GM18507 (cell line): ENCODE measurements around the gene VPS13D.
"Not testable (repeated sequence)": the region's sequence is repeated elsewhere in the genome, so short reads cannot be mapped to it uniquely, and the experiment has no call there.

ENCODE experiments used
- DNase-seq: peaks from one replicate; pipeline ENCODE4 v3.0.0; 2011; ENCODE audit warnings: low read depth; ENCODE audit not compliant: insufficient read length; ENCODE audit errors: extremely low spot score
- FAIRE-seq: peaks from 2 replicates; lab custom pipeline; 2011; peaks lifted over from hg19 to GRCh38; lab: Jason Lieb, UNC

VPS13D gene

DNA sequence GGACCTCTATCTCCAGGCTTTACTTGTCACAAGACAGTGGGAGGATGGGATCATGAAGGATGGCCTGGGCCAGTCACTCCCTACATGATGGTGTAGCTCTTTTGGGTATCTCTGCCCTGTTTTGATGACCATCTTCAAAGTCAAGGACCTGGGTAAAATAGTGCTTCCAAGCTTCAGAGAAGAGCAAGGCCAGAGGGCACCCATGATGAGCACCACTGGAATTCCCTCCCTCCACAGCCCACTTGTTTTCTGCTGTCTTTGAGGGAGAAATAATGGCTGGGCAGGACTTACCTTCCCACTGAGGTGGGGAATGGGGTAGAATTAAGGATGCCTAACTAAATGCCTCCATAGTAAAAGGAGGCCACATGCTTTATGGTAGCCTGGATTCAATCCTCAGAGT lies 222.4 kb downstream of the VPS13D start:
- DNase-seq (no peak), FAIRE-seq (no peak)

DNA sequence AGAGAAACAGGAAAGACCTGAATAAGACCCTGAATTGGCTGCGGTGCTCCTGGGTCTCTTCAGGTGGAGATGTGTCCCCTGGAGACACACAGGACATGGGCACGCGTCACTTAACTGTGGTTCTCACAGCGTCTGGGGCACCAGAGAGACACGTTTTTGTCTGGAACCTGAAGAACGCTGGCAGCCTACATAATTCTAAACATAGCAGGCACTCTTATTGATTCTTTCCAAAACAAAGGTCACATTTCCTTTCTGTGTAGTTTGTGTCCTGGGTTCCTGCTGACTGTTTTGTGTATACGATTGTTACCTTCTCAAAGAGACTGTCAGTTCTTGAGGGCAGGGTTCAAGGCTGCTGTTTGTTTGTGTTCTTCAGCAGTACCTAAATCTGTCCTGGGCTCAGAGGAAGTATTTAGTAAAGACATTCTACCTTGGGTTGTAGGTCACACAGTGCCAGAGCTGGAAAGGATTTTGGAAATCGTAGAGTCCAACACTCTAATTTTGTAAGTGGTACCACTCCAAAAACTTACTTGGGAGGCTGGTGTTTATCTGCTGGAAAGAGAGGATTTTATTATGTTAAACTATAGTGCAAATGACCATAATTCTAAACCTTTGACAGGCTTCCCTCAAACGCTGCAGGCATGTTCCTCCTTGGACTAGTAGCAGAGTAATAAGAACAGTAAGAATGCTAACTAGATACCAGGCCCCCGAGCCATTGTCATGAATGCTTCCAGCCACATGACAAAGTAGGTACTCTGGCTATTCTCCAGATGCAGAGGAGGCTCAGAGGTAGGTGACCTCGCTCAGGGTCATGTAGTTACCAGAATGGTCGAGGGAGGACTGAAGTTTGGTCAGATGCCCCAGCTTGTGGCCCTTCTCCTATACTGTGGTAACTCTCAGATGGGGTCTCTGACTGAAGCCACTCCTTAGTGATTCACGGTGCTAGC lies 223.8 kb downstream of the VPS13D start:
- FAIRE-seq (no peak), DNase-seq (no peak)

DNA sequence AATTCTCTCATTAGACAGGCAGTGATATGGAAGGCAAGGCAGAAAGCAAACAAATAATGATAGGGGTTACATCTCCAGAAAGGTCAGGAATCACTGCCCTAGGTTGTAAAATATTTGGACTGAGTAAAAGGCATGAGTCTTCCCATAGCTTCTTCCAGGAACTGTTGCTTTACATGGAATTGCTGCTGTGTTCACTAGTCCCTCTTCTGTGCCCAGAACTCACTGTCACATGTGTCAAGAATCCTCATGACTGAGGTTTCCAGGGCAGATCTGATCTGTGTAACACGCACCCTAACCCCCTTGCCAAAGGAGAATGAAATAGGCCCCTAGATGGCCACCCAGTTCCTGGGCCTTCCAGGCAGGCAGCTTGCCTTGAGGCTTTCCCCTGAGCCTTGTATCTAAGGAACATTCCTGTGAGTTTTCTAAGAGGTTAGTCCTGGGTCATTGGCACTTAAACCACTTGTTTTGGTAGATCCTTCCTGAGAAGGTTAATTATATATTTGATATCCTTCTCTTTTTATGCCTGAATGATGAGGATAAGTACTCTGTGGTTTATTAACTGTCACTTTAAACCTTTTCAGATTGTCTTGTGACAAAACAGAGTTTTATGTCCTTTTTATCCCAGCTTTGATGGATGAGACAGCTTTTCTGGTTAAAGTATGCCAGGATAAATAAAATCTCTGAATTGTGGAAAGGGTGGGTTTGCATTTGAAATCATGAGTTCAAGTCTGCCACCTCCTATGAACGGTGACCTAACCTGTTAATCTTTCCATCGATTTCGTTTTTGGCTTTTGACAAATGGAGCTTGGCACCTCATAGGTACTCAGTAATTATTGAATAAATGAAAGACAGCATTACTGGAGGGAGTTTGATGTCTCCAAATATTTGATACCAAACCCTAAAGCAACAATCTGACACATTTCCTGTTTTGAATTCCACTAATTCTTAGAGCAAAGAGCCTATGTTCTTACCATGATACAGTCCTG lies 224.9 kb downstream of the VPS13D start:
- DNase-seq (no peak), FAIRE-seq (no peak)

DNA sequence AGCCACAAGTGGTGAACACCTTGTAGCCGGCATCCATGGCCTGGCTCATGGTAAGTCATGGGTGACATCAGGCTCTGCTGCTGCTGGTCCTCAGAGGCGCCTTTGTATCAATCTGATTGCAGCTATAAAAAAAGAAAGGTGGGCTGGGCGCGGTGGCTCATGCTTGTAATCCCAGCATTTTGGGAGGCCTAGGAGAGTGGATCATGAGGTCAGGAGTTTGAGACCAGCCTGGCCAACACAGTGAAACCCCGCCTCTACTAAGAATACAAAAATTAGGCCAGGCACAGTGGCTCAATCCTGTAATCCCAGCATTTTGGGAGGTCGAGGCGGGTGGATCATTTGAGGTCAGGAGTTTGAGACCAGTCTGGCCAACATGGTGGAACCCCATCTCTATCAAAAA lies 226.3 kb downstream of the VPS13D start:
- not testable (repeated sequence) for FAIRE-seq

DNA sequence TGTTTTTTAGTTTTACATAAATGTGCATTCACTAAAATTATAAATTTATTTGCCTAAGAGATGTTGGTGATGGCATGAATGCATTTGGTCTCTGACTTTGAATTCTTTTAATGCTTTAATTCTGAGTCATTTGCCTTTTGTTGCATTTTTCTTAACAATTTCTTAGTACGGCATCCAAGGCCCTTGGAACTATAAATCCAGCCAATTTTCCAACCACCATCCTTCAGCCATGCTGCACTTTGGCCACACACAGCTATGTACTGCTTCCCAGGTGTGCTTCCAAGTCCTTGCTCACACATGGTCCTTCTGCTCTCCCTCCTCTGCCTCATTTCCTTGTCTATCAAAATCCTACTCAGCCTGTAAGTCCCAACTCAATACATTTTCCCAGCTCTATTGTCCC lies 227.1 kb downstream of the VPS13D start:
- FAIRE-seq (no peak), DNase-seq (no peak)

More for the DNA sequence above, 226.3 kb downstream of the VPS13D start:
- not testable (repeated sequence) for DNase-seq

DNA sequence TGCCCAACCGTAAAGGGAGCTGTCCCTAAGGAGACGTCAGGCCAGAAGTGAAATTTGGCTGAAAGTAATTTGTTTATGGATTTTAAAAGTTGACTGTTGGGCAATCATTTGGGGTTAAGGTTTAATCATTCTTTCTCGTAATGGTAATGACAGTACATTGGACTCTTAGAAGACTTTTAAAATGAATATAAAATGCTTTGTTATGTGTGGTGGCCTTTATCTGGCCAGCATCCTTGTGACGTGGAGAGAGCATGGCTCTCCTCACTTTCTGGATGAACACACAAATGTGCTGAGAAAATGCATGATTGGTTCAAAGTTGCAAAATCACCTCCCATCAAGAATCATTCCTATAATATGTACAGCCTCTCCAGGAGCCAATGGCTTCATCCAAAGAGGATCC lies 227.9 kb downstream of the VPS13D start:
- no peak for FAIRE-seq
- no peak for DNase-seq

DNA sequence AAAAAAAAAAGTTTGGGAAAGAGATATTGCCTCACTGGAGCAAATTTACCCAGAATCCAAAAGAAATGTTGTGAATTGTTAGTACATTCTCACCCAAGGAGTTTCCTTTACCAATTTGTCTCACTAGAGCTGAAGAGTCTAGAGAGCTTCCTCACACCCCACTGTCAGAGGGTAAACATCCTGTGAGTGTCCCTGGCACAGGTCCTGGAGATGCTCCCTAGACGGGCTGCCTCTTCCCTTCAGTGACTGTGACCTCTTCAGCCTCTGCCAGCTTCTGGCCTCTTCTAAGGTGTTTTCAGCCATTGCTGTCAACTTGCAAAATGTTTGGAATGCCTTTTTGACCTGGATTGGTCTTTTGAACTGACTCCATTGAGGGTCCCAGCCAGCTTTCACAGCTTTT lies 228.7 kb downstream of the VPS13D start:
- no peak for FAIRE-seq
- no peak for DNase-seq

DNA sequence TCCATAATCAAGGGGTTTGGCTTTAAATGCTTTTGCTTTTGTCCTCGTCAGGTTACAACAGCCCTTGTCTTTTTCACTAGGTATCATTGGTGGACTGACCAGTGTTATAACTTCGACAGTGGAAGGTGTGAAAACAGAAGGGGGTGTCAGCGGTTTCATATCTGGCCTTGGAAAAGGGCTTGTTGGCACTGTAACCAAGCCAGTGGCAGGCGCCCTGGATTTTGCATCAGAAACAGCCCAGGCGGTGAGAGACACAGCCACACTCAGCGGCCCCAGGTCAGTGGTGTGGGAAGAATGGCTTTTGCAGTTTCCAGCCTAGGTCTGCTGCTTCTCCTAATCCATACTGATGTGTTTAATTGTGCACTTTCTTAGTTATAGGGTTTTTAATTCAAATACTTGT lies 230.3 kb downstream of the VPS13D start:
- no peak for DNase-seq
- FAIRE-seq, result no peak

DNA sequence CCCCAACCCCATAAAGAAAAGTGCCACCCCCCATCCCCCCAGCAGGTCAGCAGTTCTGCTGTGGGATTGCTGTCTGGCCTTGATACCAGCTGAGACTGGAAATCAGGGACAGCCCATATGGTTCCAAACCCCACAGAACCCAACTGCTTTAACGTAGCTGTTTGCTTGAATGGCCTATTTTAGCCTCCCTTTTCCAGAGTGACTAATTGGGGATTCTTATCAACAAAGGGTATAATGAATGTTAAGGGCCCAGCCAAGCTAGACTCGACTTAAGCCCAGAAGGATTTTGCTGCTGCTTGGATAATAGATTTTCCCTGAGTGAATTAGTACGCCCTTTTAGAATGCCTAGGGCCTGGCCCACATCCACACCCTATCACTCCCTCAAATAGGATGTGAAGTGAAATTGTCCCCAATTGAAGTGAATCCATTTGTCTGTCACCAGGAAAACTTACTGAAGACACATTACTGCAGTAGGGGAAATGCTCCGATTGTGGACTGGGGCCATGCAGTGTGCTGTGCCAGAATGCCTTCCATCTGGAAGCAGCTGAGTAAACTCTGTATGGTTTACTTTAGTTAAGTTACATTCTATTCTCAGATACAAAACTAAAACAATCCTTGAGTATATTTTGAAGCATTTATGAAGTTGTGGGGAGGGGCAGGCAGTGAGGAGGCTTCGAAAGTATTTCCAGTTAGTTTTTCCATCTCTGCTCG lies 231.2 kb downstream of the VPS13D start:
- FAIRE-seq (no peak), DNase-seq (no peak)

DNA sequence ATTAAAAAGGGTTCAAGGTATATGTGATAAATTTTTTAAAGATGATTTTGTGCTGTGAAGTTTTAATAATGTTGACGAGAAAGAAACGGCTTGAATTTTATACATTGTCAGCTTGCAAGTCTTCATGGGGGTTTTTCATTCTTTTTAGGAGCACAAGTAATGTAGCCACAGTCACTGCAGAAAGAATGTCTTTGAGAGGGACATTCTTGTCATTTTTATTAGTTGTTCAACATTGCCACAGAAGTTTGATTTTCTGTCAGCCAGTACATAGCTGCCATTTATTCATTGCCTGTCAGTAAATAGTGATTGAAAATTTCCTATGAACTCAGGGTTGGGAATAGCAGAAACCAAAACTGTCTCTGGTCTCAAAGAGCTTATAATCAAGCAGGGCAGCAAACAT lies 231.9 kb downstream of the VPS13D start:
- no peak for DNase-seq
- FAIRE-seq, result no peak

DNA sequence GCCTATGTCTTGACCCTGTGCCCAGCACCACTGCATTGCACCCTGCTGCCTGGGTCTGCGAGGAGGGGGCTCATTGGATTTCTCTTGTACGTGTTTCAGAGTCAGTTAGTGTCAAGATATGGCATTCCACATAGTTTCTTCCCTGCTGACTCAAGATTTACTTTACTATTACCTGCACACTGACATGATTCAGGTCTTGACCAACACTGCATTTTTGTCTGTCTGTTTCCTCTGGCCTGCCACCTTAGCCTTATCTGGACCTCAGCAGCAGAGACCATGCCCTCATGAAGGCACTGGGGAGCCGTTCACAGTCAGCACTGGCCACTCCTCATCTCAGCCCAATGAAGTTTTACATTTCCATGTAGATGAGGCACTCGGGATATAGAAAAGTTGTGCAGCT lies 232.8 kb downstream of the VPS13D start:
- no peak for DNase-seq
- no peak for FAIRE-seq

DNA sequence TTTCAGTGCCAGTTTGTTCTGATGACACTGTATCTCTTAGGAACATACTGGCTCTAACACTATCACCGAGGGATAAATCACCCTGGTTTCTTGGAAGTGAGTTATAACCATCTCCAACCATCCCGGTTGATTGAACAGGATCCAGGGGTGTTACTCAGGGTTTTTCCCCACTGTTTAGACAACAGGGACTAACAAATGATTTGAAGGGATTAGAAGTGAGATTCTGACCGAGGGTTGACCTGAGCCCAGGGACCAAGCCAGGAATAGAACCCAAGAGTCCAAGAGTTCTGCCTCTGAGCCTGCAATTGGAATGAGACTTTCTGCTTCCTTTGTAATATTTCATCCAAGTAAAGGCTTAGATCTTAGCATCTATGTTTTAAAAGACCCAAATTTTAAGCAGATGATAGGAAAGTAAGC lies 234.2 kb downstream of the VPS13D start:
- FAIRE-seq, result no peak
- no peak for DNase-seq

DNA sequence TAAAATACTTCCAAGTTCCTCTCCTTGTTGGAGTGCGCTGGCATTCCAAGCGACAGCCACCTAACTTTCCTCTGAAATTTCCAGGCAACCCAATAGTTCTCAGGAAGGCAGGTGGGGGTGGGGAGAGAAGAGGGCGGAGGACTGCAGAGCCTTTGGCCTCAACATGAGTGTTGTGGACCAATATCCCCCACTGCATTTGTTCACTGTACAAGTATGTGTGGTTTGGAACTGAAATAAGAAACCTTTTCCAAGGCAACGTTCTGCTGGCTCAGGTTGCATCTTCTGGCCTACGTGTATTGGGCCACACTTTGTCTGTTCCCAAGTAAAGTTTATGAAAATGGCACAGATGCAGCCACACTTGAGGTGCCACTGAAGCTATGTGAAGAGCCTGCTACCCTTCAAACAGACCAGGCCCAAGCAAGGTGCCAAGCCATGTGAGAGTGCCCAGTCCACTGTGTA lies 234.8 kb downstream of the VPS13D start:
- FAIRE-seq (no peak), DNase-seq (no peak)

DNA sequence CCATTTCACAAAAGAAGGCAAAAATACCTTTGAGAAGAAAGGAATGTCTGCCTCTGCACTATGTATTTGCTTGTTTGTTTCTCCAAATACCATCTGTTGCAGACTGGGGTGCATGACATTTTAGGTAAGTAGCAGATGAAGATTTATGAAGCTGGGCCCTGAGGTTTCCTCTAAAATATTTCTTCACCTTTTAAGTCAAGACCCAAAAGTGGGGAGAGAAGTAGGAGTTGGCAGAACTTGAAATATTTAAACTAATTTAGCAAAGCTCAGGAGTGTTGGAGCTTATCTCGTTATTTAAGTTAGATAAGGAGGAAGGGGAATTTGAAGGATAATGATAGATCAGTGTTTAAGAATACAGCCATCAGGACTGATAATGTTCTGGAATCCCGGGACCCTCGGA lies 235.3 kb downstream of the VPS13D start:
- DNase-seq (no peak), FAIRE-seq (no peak)

DNA sequence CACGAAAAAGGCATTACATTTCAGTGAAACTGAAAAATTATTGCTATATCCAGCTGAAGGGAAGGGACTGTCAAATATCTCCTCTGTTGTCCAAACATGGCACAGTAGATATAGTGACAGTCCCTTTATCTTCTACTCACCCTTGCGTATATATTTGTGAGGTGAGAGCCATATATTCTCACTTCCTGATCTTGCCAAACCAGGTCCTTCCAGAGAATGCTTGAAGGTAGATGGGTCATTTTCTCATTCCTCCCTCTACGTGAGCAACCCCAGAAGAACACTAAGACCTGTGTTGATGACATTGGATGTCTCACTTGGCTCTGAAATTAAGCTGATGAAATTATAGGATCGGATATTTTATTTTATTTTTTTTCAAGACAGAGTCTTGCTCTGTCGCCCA lies 237.0 kb downstream of the VPS13D start:
- DNase-seq, result no peak
- FAIRE-seq, result no peak

DNA sequence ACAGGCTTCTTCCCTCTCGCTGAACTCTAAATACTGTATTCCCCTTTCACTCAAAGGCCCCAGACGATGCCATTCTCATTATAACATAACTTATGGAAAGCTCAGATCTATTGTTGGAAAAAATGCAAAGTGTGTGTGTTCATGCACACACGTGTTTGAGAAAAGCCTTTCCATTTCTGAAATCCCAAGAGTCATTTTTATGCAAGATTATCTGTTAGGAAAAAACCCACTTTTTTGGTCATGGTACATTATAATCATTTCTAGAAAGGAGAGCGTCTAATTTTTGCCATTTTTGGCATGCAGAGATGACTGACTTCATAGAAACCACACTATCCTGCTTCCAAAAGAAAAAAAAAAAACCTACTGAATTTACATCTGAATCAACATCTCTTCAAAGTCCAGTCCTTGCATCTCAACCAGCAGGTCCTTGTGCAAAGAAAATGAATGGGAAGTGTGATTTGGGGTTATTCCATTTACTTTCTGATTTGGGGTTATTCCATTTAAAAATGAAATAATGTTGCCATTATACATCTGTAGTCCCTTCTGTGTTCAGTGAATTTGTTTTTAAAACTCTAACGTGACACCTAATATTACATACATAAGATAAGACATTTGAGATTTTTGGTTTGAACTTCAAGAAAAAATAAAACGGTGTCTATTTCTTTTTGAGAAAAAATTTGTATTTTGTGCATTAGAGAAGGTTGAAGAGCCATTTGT lies 237.9 kb downstream of the VPS13D start:
- FAIRE-seq (no peak), DNase-seq (no peak)

DNA sequence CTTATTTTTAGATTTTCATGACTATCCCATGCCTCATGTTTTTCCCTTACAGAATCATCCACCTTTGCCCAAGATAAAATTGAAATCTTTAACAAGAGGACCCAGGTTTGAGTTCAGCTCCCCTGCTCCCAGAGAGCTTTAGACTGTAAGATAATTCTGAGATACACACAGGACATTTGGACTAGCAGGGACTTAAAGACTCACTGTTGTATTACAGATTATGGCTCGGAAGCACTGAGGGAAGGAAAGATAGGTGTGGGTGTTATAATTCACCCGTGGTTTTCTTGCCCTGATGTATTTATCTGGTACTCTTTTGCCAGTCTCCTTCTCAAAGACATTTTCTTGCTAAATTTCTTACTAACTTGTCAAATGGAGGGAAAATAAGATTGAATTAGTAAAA lies 238.5 kb downstream of the VPS13D start:
- no peak for DNase-seq
- no peak for FAIRE-seq

DNA sequence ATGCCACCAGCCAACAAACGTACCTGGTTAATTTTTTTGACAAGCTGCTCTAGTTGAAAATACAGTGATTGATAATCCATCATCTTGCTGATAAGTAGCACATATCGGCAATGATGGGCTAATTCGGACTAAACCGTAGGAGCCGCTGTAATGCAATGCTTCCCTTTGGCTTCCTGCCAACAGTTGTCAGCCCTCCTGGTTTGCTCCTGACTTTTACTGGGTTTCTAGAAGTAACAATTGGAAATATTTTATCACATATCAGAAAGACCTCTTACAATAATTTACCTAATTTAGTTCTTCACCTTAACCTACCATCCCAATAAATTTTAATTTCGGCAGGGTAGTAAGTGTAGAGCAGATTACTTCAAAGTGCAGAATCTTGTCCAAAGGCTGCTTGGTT lies 239.7 kb downstream of the VPS13D start:
- FAIRE-seq (no peak), DNase-seq (no peak)

DNA sequence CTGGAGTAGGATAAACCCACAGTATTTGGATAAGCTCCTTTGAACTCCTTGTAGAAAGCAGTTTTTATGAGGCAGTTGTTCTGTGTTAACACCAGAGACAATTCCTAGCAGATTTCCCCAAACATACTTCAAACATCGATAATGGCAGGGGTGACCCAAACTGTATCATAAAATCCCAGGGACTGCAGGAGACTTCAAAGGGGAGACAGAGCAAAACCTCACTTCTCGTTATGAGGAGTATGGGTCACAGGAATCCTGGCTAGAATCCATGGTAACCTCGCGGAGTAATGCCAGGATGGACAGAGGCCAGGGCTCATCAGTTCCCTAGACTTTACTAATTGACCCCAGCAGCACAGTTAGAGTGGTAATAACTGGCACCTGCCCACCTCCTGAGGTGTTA lies 240.2 kb downstream of the VPS13D start:
- DNase-seq (no peak), FAIRE-seq (no peak)
